IMR-90 (cell line): ENCODE measurements around the gene TNRC6B. TPM values are rescaled to one million over a fixed set of nuclear protein-coding genes. Genes with fewer than 3 reads are reported as not detected.

Experiments used
- ATAC-seq: fragments of 200-7000 bp; cut with Tn5 transposase; 2 replicates; pipeline ENCODE4 v1.9.1; 2020; ENCODE audit warnings: low read depth, mild to moderate bottlenecking, moderate library complexity
- BruUV-seq: library from RNA; stranded (reverse); fragments of 400-500 nt; replicated peaks from 2 replicates; lab custom pipeline; 2021; lab: Mats Ljungman, UMichigan
- CTCF ChIA-PET: fragments of 300-600 bp; formaldehyde crosslinking; extraction: SDS; loops from one replicate; lab custom pipeline; 2021; ENCODE audit warnings: antibody characterized with exemption; lab: Yijun Ruan, JAX
- POLR2A ChIA-PET: fragments of 300-600 bp; sonication (Branson Sonifier 250); formaldehyde crosslinking; loops from one replicate; lab custom pipeline; 2022; ENCODE audit warnings: antibody characterized with exemption; ENCODE audit not compliant: unreplicated experiment; lab: Charles Lee
- DNase-seq: peaks from one replicate; pipeline ENCODE4 v3.0.0; 2013
- H2AFZ ChIP-seq: replicated peaks from 2 replicates; pipeline ENCODE3; 2013; ENCODE audit warnings: low read length, mild to moderate bottlenecking; ENCODE audit not compliant: poor library complexity
- H2AK5ac ChIP-seq: 2 replicates; pipeline ENCODE4 v1.6.1; 2013; ENCODE audit warnings: low read depth, low read length, inconsistent platforms
- H2AK9ac ChIP-seq: replicated peaks from 2 replicates; pipeline ENCODE3; 2013; ENCODE audit warnings: mild to moderate bottlenecking, low read depth, low read length, moderate library complexity; ENCODE audit not compliant: poor library complexity
- H2BK120ac ChIP-seq: 2 replicates; pipeline ENCODE4 v1.6.1; 2013; ENCODE audit warnings: low read depth, low read length, inconsistent platforms
- H2BK15ac ChIP-seq: 3 replicates; pipeline ENCODE4 v1.6.1; 2013; ENCODE audit warnings: low read depth, low read length, inconsistent platforms
- H2BK20ac ChIP-seq: 2 replicates; pipeline ENCODE4 v1.6.1; 2013; ENCODE audit warnings: low read depth, mild to moderate bottlenecking, inconsistent platforms, low read length, moderate library complexity
- H2BK5ac ChIP-seq: 2 replicates; pipeline ENCODE4 v1.6.1; 2013; ENCODE audit warnings: mild to moderate bottlenecking, low read depth, low read length, inconsistent platforms; ENCODE audit not compliant: poor library complexity, severe bottlenecking
- H3K14ac ChIP-seq: replicated peaks from 2 replicates; pipeline ENCODE4 v1.6.1; 2013; ENCODE audit warnings: low read depth, low read length, inconsistent platforms
- H3K18ac ChIP-seq: 2 replicates; pipeline ENCODE4 v1.6.1; 2013; ENCODE audit warnings: low read depth, low read length, control low read depth
- H3K23ac ChIP-seq: 2 replicates; pipeline ENCODE4 v1.6.1; 2013; ENCODE audit warnings: low read depth, low read length, inconsistent platforms
- H3K27ac ChIP-seq: 2 replicates; pipeline ENCODE4 v1.5.1; 2013; ENCODE audit warnings: mild to moderate bottlenecking, control low read depth, low read length; ENCODE audit not compliant: insufficient read depth
- H3K27me3 ChIP-seq: 2 replicates; pipeline ENCODE4 v1.6.1; 2013; ENCODE audit warnings: low read length; ENCODE audit not compliant: control insufficient read depth, insufficient read depth
- H3K36me3 ChIP-seq: 2 replicates; pipeline ENCODE4 v1.6.1; 2013; ENCODE audit warnings: low read length, mixed read lengths; ENCODE audit not compliant: control insufficient read depth, insufficient read depth
- H3K4ac ChIP-seq: 2 replicates; pipeline ENCODE4 v1.6.1; 2013; ENCODE audit warnings: low read depth, low read length, inconsistent platforms
- H3K4me1 ChIP-seq: 2 replicates; pipeline ENCODE4 v1.6.1; 2013; ENCODE audit warnings: low read length, mixed read lengths; ENCODE audit not compliant: control insufficient read depth, insufficient read depth
- H3K4me2 ChIP-seq: 2 replicates; pipeline ENCODE4 v1.6.1; 2013; ENCODE audit warnings: low read depth, mild to moderate bottlenecking, control low read depth, low read length, moderate library complexity
- H3K4me3 ChIP-seq: 2 replicates; pipeline ENCODE4 v1.5.1; 2013; ENCODE audit warnings: low read depth, mild to moderate bottlenecking, control low read depth, low read length, moderate library complexity; ENCODE audit not compliant: insufficient read depth
- H3K56ac ChIP-seq: 2 replicates; pipeline ENCODE4 v1.6.1; 2013; ENCODE audit warnings: low read length, inconsistent platforms; ENCODE audit not compliant: insufficient read depth; ENCODE audit errors: extremely low read depth
- H3K79me1 ChIP-seq, 2 experiments: 2 replicates each; pipeline ENCODE4 v1.6.1; 2013; ENCODE audit warnings: low read length in 2 of 2, inconsistent platforms in 1 of 2, low read depth in 1 of 2
- H3K9ac ChIP-seq: 2 replicates; pipeline ENCODE4 v1.6.1; 2013; ENCODE audit warnings: low read depth, low read length, control low read depth
- H3K9me1 ChIP-seq: 2 replicates; pipeline ENCODE4 v1.6.1; 2013; ENCODE audit warnings: low read length, inconsistent platforms; ENCODE audit not compliant: insufficient read depth
- H3K9me3 ChIP-seq: 2 replicates; pipeline ENCODE4 v1.6.1; 2013; ENCODE audit warnings: low read length; ENCODE audit not compliant: control insufficient read depth, insufficient read depth
- H4K20me1 ChIP-seq: 2 replicates; pipeline ENCODE4 v1.6.1; 2013; ENCODE audit warnings: low read length, inconsistent platforms; ENCODE audit not compliant: insufficient read depth
- H4K5ac ChIP-seq: 2 replicates; pipeline ENCODE4 v1.6.1; 2013; ENCODE audit warnings: mild to moderate bottlenecking, low read depth, low read length, control low read depth
- H4K8ac ChIP-seq, 2 experiments: 2 replicates each; pipeline ENCODE4 v1.6.1; 2013; ENCODE audit warnings: low read depth in 2 of 2, low read length in 2 of 2, control low read depth in 1 of 2, inconsistent platforms in 1 of 2
- H4K91ac ChIP-seq: 2 replicates; pipeline ENCODE4 v1.6.1; 2013; ENCODE audit warnings: low read depth, low read length, inconsistent platforms; ENCODE audit not compliant: insufficient read depth
- RCOR1 ChIP-seq: IDR thresholded peaks from 2 replicates; pipeline ENCODE4 v1.6.1; 2012; ENCODE audit warnings: mild to moderate bottlenecking, low read length, improper control_type of control experiment; ENCODE audit not compliant: insufficient replicate concordance
- USF2 ChIP-seq: fragments of 150-350 bp; IDR thresholded peaks from 2 replicates; pipeline ENCODE4 v1.6.1; 2017; ENCODE audit warnings: mild to moderate bottlenecking, antibody characterized with exemption, low read length, low read depth
- WGBS, 2 experiments: methylation state at CpG; one replicate each; pipeline versions ENCODE4 v1.1.5 to v1.1.7; 2013; ENCODE audit warnings: missing lambda C conversion rate in 2 of 2; ENCODE audit not compliant: insufficient read length in 1 of 2; ENCODE audit errors: extremely low coverage in 2 of 2; 5-methylcytosine and 5-hydroxymethylcytosine counted together
- dilution Hi-C: fragments of 300-500 bp; cut with HindIII; formaldehyde crosslinking; loops from one replicate; pipeline ENCODE4 v1.14.3; 2018; ENCODE audit warnings: low sequenced_read_pairs; ENCODE audit not compliant: unreplicated experiment
- in situ Hi-C: fragments of 300-500 bp; cut with MboI; formaldehyde crosslinking; loops from 3 replicates; pipeline ENCODE4 v1.14.3; 2019; ENCODE audit warnings: low sequenced_read_pairs, inconsistent platforms, mixed read lengths
- intact Hi-C: fragments of 100-400 bp; cut with micrococcal nuclease; formaldehyde crosslinking; loops from 2 replicates; pipeline ENCODE4 v1.10.0; 2022
- polyA plus RNA-seq, 3 experiments: library from polyadenylated mRNA; depleted of rRNA; stranded (reverse); fragments of >200 nt; gene quantifications; 2 replicates each; pipeline ENCODE4 v1.2.3, GENCODE V29; 2012; ENCODE audit warnings: low replicate concordance in 1 of 3
- total RNA-seq: library from RNA; depleted of rRNA; stranded (reverse); fragments of >200 nt; gene quantifications from 2 replicates; pipeline ENCODE4 v1.2.3, GENCODE V29; 2012

TNRC6B gene
- total and polyA plus RNA-seq, 2 of the 4 experiments (the other 2 are of a cell fraction): 3.9 to 17.0 TPM

- CTCF ChIA-PET: no interaction called here
- H3K79me1 ChIP-seq: peaks cover 0 to 15% of the 10 kb centered on the region in 2 experiments; a peak in 1 of 4 replicates
- dilution Hi-C loops: no loop called here
- no peaks in the 10 kb centered on the region for H3K9me3 ChIP-seq
- H3K9ac ChIP-seq: no peak overlapping the region
- H3K4me1 ChIP-seq: no peaks in the 10 kb centered on the region
- no peaks in the 10 kb centered on the region for H3K27me3 ChIP-seq
- no peak overlapping the region for H3K18ac ChIP-seq
- H2AK9ac ChIP-seq: no peak overlapping the region
- H4K91ac ChIP-seq: no peak overlapping the region
- POLR2A ChIA-PET: no interaction called here
- no peak overlapping the region for H3K14ac ChIP-seq
- H3K23ac ChIP-seq: no peak overlapping the region
- no peak overlapping the region for H2BK20ac ChIP-seq
- in situ Hi-C loops: no loop called here
- BruUV-seq: no TSS peak
- no peak overlapping the region for H3K56ac ChIP-seq
- H3K27ac ChIP-seq: no peak overlapping the region
- H4K20me1 ChIP-seq: no peaks in the 10 kb centered on the region
- H3K36me3 ChIP-seq: peaks cover 24% of the 10 kb centered on the region
- H3K4me2 ChIP-seq: no peak overlapping the region
- H3K4ac ChIP-seq: no peak overlapping the region
- DNase-seq (no peak), ATAC-seq (no peak)
- H2BK15ac ChIP-seq: no peak overlapping the region
- TF ChIP-seq USF2 (no peak), RCOR1 (no peak)
- H3K4me3 ChIP-seq: no peak overlapping the region
- no peak overlapping the region for H4K5ac ChIP-seq
- intact Hi-C loops: no loop called here
- no peak overlapping the region for H2AFZ ChIP-seq
- H2AK5ac ChIP-seq: no peak overlapping the region
- no peak overlapping the region for H4K8ac ChIP-seq
- no peak overlapping the region for H2BK120ac ChIP-seq
- H2BK5ac ChIP-seq: no peak overlapping the region
- peaks cover 10% of the 10 kb centered on the region for H3K9me1 ChIP-seq
- 100% methylated on average over 1 of the region's 3 CpGs; no CpG with 5 or more reads in 1 of the 2 experiments for WGBS, 2 experiments
These were observed 117.0 kb downstream of the TNRC6B start for GRCh38 chr22:40294696-40295095.
